Neural cell (in vitro differentiated cells): ENCODE measurements around the gene CHPF. TPM values are rescaled to one million over a fixed set of nuclear protein-coding genes. Genes with fewer than 3 reads are reported as not detected.

Experiments used
- H2AFZ ChIP-seq: fragments of 200-600, 300-800 bp; sonication (generic), shearing (Covaris generic); 2 replicates; pipeline ENCODE4 v1.6.0; 2014; ENCODE audit warnings: low read depth, mild to moderate bottlenecking, antibody characterized with exemption, low read length, moderate library complexity
- H3F3A ChIP-seq: fragments of 200-600 bp; shearing (Covaris generic); 2 replicates; pipeline ENCODE4 v1.6.1; 2016; ENCODE audit warnings: mild to moderate bottlenecking, moderate library complexity, mixed read lengths, antibody characterized with exemption, low read length; ENCODE audit not compliant: insufficient read depth, poor library complexity, severe bottlenecking
- H3K27ac ChIP-seq: fragments of 200-600, 300-800 bp; sonication (generic), shearing (Covaris generic); 2 replicates; pipeline ENCODE4 v1.5.1; 2014; ENCODE audit warnings: mild to moderate bottlenecking, low read length, moderate library complexity
- H3K27me3 ChIP-seq: fragments of 300-800, 200-600 bp; sonication (generic), shearing (Covaris generic); 2 replicates; pipeline ENCODE4 v1.6.0; 2014; ENCODE audit warnings: mild to moderate bottlenecking, low read depth, low read length, moderate library complexity; ENCODE audit not compliant: insufficient read depth
- H3K36me3 ChIP-seq: fragments of 300-800, 200-600 bp; sonication (generic), shearing (Covaris generic); 2 replicates; pipeline ENCODE4 v1.5.1; 2014; ENCODE audit warnings: mild to moderate bottlenecking, antibody characterized with exemption, low read length, moderate library complexity; ENCODE audit not compliant: insufficient read depth
- H3K4me2 ChIP-seq: fragments of 300-800, 200-600 bp; sonication (generic), shearing (Covaris generic); 2 replicates; pipeline ENCODE4 v1.6.0; 2014; ENCODE audit warnings: mild to moderate bottlenecking, low read length
- H3K4me3 ChIP-seq: fragments of 300-800, 200-600 bp; sonication (generic), shearing (Covaris generic); 2 replicates; pipeline ENCODE4 v1.5.1; 2014; ENCODE audit warnings: mild to moderate bottlenecking, low read length, moderate library complexity
- H3K79me2 ChIP-seq: fragments of 200-600 bp; shearing (Covaris generic); replicated peaks from 2 replicates; pipeline ENCODE4 v1.6.0; 2014; ENCODE audit warnings: mild to moderate bottlenecking, low read length, moderate library complexity; ENCODE audit not compliant: insufficient read depth
- H3K9ac ChIP-seq: fragments of 300-800, 200-600 bp; sonication (generic), shearing (Covaris generic); 2 replicates; pipeline ENCODE4 v1.6.1; 2016; ENCODE audit warnings: mild to moderate bottlenecking, low read length, mixed read lengths
- H3K9me2 ChIP-seq: fragments of 200-600 bp; shearing (Covaris generic); 2 replicates; pipeline ENCODE4 v1.6.1; 2016; ENCODE audit warnings: mild to moderate bottlenecking, low read length, mixed read lengths; ENCODE audit not compliant: insufficient read depth
- H3K9me3 ChIP-seq: fragments of 200-600, 300-800 bp; sonication (generic), shearing (Covaris generic); 2 replicates; pipeline ENCODE4 v1.6.1; 2016; ENCODE audit warnings: mild to moderate bottlenecking, mixed run types, low read length, moderate library complexity, mixed read lengths
- H4K20me1 ChIP-seq: fragments of 200-600 bp; shearing (Covaris generic); 2 replicates; pipeline ENCODE4 v1.6.1; 2016; ENCODE audit warnings: mild to moderate bottlenecking, mixed run types; ENCODE audit not compliant: insufficient read depth
- CTCF ChIP-seq: fragments of 450-650 bp; IDR thresholded peaks from 2 replicates; pipeline ENCODE4 v1.5.1; 2014; ENCODE audit warnings: antibody characterized with exemption, mild to moderate bottlenecking, moderate library complexity; ENCODE audit not compliant: poor library complexity, severe bottlenecking
- EP300 ChIP-seq: fragments of 450-650 bp; conservative IDR thresholded peaks from 2 replicates; pipeline ENCODE4 v1.6.1; 2014; ENCODE audit warnings: antibody characterized with exemption, mild to moderate bottlenecking, moderate library complexity; ENCODE audit not compliant: poor library complexity, severe bottlenecking
- EZH2 ChIP-seq: fragments of 200-600, 300-800 bp; shearing (Covaris generic), sonication (generic); IDR thresholded peaks from 2 replicates; pipeline ENCODE4 v1.6.1; 2014; ENCODE audit warnings: antibody characterized with exemption, low read length, borderline replicate concordance, mild to moderate bottlenecking; ENCODE audit not compliant: insufficient read depth, poor library complexity, severe bottlenecking
- MXI1 ChIP-seq: fragments of 450-650 bp; conservative IDR thresholded peaks from 2 replicates; pipeline ENCODE4 v1.6.1; 2014; ENCODE audit warnings: antibody characterized with exemption, mild to moderate bottlenecking; ENCODE audit not compliant: poor library complexity, severe bottlenecking
- POLR2AphosphoS5 ChIP-seq: IDR thresholded peaks from 2 replicates; pipeline ENCODE4 v1.6.1; 2012
- RAD21 ChIP-seq: fragments of 450-650 bp; conservative IDR thresholded peaks from 2 replicates; pipeline ENCODE4 v1.6.1; 2014; ENCODE audit warnings: antibody characterized with exemption, mild to moderate bottlenecking, moderate library complexity
- REST ChIP-seq: IDR thresholded peaks from 2 replicates; pipeline ENCODE4 v1.6.1; 2012; ENCODE audit warnings: borderline replicate concordance
- SMC3 ChIP-seq: fragments of 450-650 bp; conservative IDR thresholded peaks from 2 replicates; pipeline ENCODE4 v1.6.1; 2014; ENCODE audit warnings: antibody characterized with exemption, mild to moderate bottlenecking, moderate library complexity; ENCODE audit not compliant: poor library complexity
- TAF1 ChIP-seq: IDR thresholded peaks from 2 replicates; pipeline ENCODE4 v1.6.1; 2012; ENCODE audit warnings: low read depth
- polyA plus RNA-seq: library from polyadenylated mRNA; depleted of rRNA; stranded (reverse); fragments of >200 nt; gene quantifications from 2 replicates; pipeline ENCODE4 v1.2.3, GENCODE V29; 2014

The CHPF gene
- polyA plus RNA-seq, 1 donor from 2014 or later = 28.6 TPM

GRCh38 chr2:219532378-219532649 lies 11.3 kb downstream of the CHPF start:
- Histone ChIP-seq H3K27ac (no peak overlapping the region), H3K27me3 (peaks cover 7% of the 10 kb centered on the region), H3K9ac (no peak overlapping the region), H3K4me2 (no peak overlapping the region), H4K20me1 (no peaks in the 10 kb centered on the region), H3K9me3 (no peaks in the 10 kb centered on the region), H3K36me3 (no peaks in the 10 kb centered on the region), H3K9me2 (no peaks in the 10 kb centered on the region), H3F3A (no peaks in the 10 kb centered on the region), H3K79me2 (no peaks in the 10 kb centered on the region), H3K4me3 (no peak overlapping the region), H2AFZ (no peak overlapping the region)
- TF ChIP-seq TAF1 (no peak), EP300 (no peak), MXI1 (no peak), EZH2 (no peak), RAD21 (no peak), SMC3 (no peak), POLR2AphosphoS5 (no peak), CTCF (no peak), REST (no peak)

GRCh38 chr2:219531639-219532377 lies 11.8 kb downstream of the CHPF start:
- H3K79me2 ChIP-seq = no peaks in the 10 kb centered on the region
- no peaks in the 10 kb centered on the region for H3K36me3 ChIP-seq
- H3K4me2 ChIP-seq = no peak overlapping the region
- no peaks in the 10 kb centered on the region for H4K20me1 ChIP-seq
- H3K9me3 ChIP-seq = no peaks in the 10 kb centered on the region
- TF ChIP-seq SMC3 (no peak), MXI1 (no peak), CTCF (no peak), EZH2 (no peak), TAF1 (no peak), RAD21 (no peak), EP300 (no peak), REST (no peak), POLR2AphosphoS5 (no peak)
- no peak overlapping the region for H3K9ac ChIP-seq
- H2AFZ ChIP-seq = no peak overlapping the region
- H3K4me3 ChIP-seq = no peak overlapping the region
- peaks cover 7% of the 10 kb centered on the region for H3K27me3 ChIP-seq
- no peak overlapping the region for H3K27ac ChIP-seq
- H3K9me2 ChIP-seq = no peaks in the 10 kb centered on the region
- no peaks in the 10 kb centered on the region for H3F3A ChIP-seq
